NCI-H82 treated with DMSO at 0.1 percent for 48 hours (cell line): ENCODE measurements around the gene TRIM72.
"Not testable (repeated sequence)": the region's sequence is repeated elsewhere in the genome, so short reads cannot be mapped to it uniquely, and the experiment has no call there.

Source experiments
- DNase-seq: peaks from one replicate; lab custom pipeline; 2025; ENCODE audit not compliant: unreplicated experiment; lab: John Stamatoyannopoulos, UW

The TRIM72 gene

DNA sequence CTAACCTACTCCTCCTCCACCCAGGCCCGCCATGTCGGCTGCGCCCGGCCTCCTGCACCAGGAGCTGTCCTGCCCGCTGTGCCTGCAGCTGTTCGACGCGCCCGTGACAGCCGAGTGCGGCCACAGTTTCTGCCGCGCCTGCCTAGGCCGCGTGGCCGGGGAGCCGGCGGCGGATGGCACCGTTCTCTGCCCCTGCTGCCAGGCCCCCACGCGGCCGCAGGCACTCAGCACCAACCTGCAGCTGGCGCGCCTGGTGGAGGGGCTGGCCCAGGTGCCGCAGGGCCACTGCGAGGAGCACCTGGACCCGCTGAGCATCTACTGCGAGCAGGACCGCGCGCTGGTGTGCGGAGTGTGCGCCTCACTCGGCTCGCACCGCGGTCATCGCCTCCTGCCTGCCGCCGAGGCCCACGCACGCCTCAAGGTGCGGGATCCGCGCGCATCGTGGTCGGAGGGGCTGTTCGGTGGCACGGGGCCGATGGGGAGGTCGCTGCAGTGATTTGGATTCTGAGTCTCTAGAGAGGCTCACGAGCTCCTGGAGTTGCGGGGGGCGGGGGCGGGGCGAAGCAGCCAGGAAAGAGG is 878 bp downstream of the TRIM72 start:
- DNase-seq, result no peak

DNA sequence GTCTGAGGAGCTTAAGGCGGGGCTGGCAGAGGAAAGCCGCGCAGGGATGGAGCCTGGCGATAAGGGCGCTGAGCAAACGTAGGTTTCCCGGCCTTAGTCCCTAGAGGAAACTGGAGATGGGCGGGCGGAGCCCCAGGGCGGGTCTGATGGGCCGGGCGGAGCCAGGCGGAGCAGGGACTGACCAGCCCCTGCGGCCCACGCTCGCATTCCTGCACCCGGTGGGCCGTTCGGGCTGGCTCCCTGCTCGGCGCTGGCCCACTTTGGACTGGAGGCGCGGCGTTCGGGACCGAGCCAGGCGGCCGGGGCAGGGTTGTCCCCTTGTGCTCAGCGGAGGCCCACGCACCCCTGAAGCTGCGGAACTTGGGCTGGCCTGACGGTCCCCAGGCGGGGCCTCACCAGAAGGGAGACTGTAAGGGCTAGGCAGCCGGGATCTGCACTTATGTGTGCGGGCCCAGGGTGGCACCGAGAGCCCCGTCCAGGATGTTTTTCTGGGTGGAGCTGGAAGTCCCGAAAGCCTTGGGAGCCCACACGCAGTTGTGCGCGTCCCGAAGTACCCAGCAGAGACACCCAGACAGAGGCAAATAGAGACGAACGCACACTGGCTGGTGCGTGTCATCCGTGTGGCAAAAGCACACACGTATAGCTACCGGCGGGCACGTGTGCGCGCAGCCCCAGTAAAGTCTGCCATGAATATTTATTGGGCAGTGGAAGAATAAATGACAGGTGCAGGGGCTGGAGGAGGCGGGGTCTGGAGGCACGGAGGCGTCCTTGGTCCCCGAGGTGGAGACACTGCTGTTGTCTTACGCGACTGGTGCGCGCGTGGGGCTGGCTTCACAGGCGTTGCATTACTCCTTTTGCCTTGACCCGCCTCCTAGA is 1.6 kb downstream of the TRIM72 start:
- DNase-seq, result no peak

GRCh38 chr16:31216422-31217135 is 2.7 kb downstream of the TRIM72 start, which contains the start of gene PYDC1:
TSS of gene PYDC1 (minus strand) at chr16:31217135. CDS start at chr16:31217028, 107 bp downstream.
- no peak for DNase-seq

DNA sequence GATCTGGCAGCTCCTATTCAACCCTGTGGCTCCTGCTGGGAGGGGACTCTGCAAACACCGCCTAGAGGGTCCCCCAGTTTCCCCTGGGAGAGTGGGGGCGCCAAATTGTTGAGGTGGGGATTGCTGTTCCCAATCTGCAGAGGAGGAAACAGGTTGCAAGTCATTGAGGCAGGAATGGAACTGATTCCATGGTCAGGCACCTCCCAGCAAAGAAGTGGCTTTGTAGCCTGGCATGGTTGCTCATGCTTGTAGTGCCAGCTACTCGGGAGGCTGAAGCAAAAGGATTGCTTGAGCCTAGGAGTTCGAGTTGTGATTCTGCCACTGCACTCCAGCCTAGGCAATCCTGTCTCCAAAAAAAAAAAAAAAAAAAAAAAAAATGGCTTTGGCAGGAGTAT is 3.2 kb downstream of the TRIM72 start:
- no peak for DNase-seq

DNA sequence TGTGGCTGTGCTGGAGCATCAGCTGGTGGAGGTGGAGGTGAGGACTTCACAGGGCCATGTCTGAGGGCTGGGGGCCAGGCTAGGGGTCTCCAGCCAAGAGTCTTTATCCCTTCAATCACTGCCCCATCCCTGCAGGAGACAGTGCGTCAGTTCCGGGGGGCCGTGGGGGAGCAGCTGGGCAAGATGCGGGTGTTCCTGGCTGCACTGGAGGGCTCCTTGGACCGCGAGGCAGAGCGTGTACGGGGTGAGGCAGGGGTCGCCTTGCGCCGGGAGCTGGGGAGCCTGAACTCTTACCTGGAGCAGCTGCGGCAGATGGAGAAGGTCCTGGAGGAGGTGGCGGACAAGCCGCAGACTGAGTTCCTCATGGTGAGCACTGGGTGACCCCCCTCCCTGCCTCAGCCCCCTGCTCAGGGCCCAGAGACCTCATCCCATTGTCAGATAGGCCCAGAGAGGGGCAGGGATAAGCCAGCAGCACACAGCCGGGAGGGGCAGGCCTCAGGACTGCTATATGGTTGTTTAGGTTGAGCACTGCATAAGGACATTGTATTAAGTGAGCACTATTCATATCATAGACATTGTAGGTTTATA is 5.3 kb downstream of the TRIM72 start:
- no peak for DNase-seq

- no peak for DNase-seq
These were observed 7.6 kb downstream of the TRIM72 start for GRCh38 chr16:31221357-31222160.

GRCh38 chr16:31223044-31223443 is 9.1 kb downstream of the TRIM72 start:
- DNase-seq, result no peak

DNA sequence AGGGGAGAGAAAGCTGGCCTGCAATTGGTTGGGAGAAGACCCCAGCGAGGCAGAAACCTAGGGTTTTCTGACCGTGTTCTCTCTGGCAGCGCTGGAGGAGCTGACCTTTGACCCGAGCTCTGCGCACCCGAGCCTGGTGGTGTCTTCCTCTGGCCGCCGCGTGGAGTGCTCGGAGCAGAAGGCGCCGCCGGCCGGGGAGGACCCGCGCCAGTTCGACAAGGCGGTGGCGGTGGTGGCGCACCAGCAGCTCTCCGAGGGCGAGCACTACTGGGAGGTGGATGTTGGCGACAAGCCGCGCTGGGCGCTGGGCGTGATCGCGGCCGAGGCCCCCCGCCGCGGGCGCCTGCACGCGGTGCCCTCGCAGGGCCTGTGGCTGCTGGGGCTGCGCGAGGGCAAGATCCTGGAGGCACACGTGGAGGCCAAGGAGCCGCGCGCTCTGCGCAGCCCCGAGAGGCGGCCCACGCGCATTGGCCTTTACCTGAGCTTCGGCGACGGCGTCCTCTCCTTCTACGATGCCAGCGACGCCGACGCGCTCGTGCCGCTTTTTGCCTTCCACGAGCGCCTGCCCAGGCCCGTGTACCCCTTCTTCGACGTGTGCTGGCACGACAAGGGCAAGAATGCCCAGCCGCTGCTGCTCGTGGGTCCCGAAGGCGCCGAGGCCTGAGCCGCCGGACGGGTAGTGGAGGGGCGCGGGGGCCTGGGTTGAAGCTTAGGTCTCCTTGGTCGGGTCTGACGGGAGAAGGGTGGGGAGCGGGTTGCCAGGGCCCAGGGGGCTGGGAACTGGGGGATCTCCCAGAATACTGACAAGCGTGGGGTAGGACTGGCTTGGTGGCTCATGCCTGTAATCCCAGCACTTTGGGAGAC is 10.4 kb downstream of the TRIM72 start:
- DNase-seq, result no peak

DNA sequence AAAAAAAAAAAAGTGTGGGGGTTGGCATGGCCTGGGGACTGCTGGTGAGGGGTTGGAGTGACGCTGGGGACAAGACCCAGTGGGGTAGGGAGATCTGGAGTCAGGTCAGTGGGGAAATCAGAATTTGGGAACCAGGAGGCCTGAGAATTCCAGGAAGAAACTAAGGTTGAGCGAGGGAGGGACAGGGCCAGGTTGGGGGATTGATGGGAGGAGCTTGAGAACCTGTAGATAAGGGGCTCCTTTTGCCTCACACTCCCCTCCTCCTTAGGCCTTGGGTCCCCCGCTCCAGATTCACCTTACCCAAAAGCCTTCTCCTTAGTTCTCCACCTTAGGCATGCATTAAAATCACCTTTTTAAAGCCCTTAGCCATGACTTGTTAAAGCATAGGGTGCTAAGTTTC is 11.3 kb downstream of the TRIM72 start:
- no peak for DNase-seq

DNA sequence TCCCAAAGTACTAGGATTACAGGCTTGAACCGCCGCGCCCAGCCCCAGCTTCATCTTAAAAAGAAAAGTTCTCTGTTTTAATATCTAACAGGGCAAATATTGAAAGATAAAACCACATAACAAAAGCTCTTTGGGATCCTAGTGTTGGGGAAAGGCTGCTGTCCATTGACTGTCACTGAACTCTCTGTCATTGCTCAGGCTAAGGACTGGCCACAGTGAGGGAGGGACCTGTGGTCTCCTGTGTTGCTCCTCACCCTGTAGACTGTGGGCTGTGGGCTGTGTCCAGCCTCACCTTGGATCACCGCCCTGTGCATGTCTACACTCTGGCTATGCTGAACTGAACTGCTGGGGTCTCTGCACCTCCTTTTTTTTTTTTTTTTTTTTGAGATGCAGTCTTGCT is 14.3 kb downstream of the TRIM72 start:
- no peak for DNase-seq

DNA sequence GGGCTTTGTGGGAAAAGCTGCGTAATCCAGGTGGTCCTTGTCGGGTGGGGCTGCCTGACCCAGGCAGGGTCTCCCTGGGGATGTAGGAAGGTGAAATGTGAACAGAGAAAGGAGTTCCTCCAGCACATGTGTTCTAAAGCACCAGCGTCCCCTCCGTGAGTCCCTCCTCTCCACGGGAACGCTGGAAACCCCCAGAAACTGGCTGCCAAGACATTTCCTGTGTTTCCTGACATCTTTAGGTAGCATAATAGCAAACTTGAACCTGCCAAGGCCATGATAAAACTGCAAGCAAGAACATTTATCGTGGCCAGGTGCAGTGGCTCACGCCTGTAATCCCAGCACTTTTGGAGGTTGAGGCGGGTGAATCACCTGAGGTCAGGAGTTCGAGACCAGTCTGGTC is 15.6 kb downstream of the TRIM72 start:
- no peak for DNase-seq

GRCh38 chr16:31238041-31238440 is 24.1 kb downstream of the TRIM72 start:
- no peak for DNase-seq

GRCh38 chr16:31242206-31242605 is 28.3 kb downstream of the TRIM72 start:
- no peak for DNase-seq

- DNase-seq, result no peak
These were observed 30.1 kb downstream of the TRIM72 start for GRCh38 chr16:31243734-31244670.

DNA sequence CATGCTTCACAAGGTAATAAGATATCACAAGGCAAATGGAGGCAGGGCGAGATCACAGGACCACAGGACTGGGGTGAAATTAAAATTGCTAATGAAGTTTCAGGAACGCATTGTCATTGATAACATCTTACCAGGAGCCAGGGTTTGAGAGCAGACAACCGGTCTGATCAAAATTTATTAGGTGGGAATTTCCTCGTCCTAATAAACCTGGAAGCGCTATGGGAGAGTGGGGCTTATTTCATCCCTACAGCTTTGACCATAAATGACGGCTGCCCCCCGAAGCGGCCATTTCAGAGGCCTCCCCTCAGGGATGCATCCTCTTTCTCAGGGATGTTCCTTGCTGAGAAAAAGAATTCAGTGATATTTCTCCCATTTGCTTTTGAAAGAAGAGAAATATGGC is 31.7 kb downstream of the TRIM72 start:
- not testable (repeated sequence) for DNase-seq

- DNase-seq, result no peak
These were observed 32.4 kb downstream of the TRIM72 start for GRCh38 chr16:31246296-31246695.

GRCh38 chr16:31248344-31248743 is 34.4 kb downstream of the TRIM72 start:
- DNase-seq, result no peak

DNA sequence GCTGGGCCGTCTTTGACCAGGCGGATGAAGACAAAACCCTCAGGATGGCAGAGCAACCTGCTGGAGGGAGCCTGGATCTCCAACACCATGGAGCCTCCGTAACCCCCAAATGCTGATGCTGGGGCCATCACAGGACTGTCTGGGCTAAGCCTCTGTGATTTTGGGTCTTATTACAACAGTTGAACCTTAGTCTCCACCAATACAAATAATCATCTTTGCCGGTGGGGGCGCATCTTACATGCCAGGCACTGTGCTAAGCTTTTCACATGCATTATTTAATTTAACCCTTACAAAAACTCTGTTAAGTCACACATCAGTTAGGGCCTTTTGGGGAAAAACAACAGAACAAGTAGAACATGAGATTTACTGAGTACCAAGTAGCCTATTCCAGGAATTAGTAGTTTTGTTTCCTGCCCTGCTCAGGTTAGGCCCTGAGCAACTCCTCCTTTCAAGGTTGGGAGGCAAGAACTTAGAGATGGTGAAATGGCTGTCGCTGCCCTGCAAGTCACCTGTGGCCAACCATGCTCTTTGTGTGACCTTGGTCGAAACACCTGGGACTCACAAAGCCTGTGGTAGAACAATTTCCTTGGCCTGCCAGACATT is 37.0 kb downstream of the TRIM72 start:
- DNase-seq, result no peak
